GM19395 (cell line): ENCODE data around the gene UNCX.

Experiments used
- ATAC-seq: cut with Tn5 transposase; IDR thresholded peaks from one replicate; pipeline ENCODE4 v1.9.1; 2021; ENCODE audit warnings: mild to moderate bottlenecking, moderate library complexity; ENCODE audit not compliant: unreplicated experiment

The UNCX gene

GRCh38 chr7:1214516-1214915 lies 18.2 kb upstream of the UNCX start:
- no peak for ATAC-seq

- ATAC-seq, result no peak
Observed at GRCh38 chr7:1218541-1219165, 14.0 kb upstream of the UNCX start.

GRCh38 chr7:1219498-1219897 lies 13.2 kb upstream of the UNCX start:
- no peak for ATAC-seq

GRCh38 chr7:1220000-1220726 lies 12.5 kb upstream of the UNCX start:
- no peak for ATAC-seq

- no peak for ATAC-seq
Observed at GRCh38 chr7:1220977-1221745, 11.5 kb upstream of the UNCX start.

- no peak for ATAC-seq
Observed at GRCh38 chr7:1223196-1223981, 9.3 kb upstream of the UNCX start.

GRCh38 chr7:1224086-1224716 lies 8.5 kb upstream of the UNCX start:
- ATAC-seq, result no peak

GRCh38 chr7:1225030-1225429 lies 7.6 kb upstream of the UNCX start:
- no peak for ATAC-seq

GRCh38 chr7:1225441-1226185 lies 7.1 kb upstream of the UNCX start:
- ATAC-seq, result no peak

- ATAC-seq, result no peak
Observed at GRCh38 chr7:1226186-1226901, 6.3 kb upstream of the UNCX start.

GRCh38 chr7:1227071-1227804 lies 5.4 kb upstream of the UNCX start:
- no peak for ATAC-seq

GRCh38 chr7:1227814-1228544 lies 4.7 kb upstream of the UNCX start:
- ATAC-seq, result no peak

- ATAC-seq, result no peak
Observed at GRCh38 chr7:1228545-1229201, 4.0 kb upstream of the UNCX start.

GRCh38 chr7:1229202-1229947 lies 3.3 kb upstream of the UNCX start:
- ATAC-seq, result no peak

- no peak for ATAC-seq
Observed at GRCh38 chr7:1229956-1230355, 2.7 kb upstream of the UNCX start.

- ATAC-seq, result no peak
Observed at GRCh38 chr7:1230411-1231213, 2.1 kb upstream of the UNCX start.
